Activated naive CD4-positive, alpha-beta T cell treated with anti-CD3 and anti-CD28 coated beads, Interleukin-2, amount 10 ng/mL, durations not matched to agents 7 days and 5 days (primary cell): ENCODE data around the gene GSDME.
"Not testable (repeated sequence)": the region's sequence is repeated elsewhere in the genome, so short reads cannot be mapped to it uniquely, and the experiment has no call there.

Source experiments
- CTCF ChIA-PET: fragments of 350-600 bp; sonication (Branson Sonifier 250); formaldehyde crosslinking; loops from one replicate; lab custom pipeline; 2021; ENCODE audit warnings: antibody characterized with exemption; lab: Charles Lee
- DNase-seq: peaks from one replicate; pipeline ENCODE4 v3.0.0-alpha.2; 2020
- H3K27ac Mint-ChIP-seq: one replicate; pipeline ENCODE4 v1.8.0; 2021; ENCODE audit warnings: mild to moderate bottlenecking, moderate library complexity, mixed read lengths
- H3K27me3 Mint-ChIP-seq: one replicate; pipeline ENCODE4 v1.8.0; 2021; ENCODE audit warnings: mild to moderate bottlenecking, mixed read lengths
- H3K36me3 Mint-ChIP-seq: one replicate; pipeline ENCODE4 v1.8.0; 2021; ENCODE audit warnings: mixed read lengths
- H3K4me1 Mint-ChIP-seq: one replicate; pipeline ENCODE4 v1.8.0; 2021; ENCODE audit warnings: mixed read lengths
- H3K4me3 Mint-ChIP-seq: one replicate; pipeline ENCODE4 v1.8.0; 2021; ENCODE audit warnings: mild to moderate bottlenecking, moderate library complexity, mixed read lengths
- H3K9me3 Mint-ChIP-seq: one replicate; pipeline ENCODE4 v1.8.0; 2021; ENCODE audit warnings: mixed read lengths

The GSDME gene

DNA sequence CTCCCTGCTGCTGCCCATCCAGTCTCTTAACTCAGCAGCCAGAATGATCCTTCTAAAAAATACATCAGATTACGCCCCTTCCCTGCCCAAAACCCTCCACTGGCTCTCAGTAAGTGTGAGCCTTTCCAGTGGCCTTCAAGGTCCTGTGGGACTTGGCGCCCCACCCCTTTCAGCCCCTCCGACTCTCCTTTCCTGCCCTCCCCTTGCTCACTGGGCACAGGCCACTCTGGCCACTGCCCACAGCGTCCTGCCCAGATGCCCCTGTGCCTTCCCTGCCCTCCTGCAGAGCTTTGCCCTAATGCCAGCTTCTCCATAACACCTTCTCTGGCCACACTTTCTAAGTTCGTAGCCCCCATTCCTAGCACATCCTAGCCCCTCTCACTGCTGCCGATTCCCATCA is 13.8 kb downstream of the GSDME start:
- Mint-ChIP-seq H3K36me3 (no peaks in the 10 kb centered on the region), H3K4me3 (no peak overlapping the region), H3K4me1 (no peaks in the 10 kb centered on the region), H3K27me3 (peaks cover 4% of the 10 kb centered on the region), H3K27ac (no peak overlapping the region), H3K9me3 (peaks cover 2% of the 10 kb centered on the region)
- no peak for DNase-seq
- CTCF ChIA-PET: no interaction called here

GRCh38 chr7:24742506-24743162 is 14.6 kb downstream of the GSDME start:
- Mint-ChIP-seq H3K36me3 (no peaks in the 10 kb centered on the region), H3K4me3 (no peak overlapping the region)
- CTCF ChIA-PET: no interaction called here

DNA sequence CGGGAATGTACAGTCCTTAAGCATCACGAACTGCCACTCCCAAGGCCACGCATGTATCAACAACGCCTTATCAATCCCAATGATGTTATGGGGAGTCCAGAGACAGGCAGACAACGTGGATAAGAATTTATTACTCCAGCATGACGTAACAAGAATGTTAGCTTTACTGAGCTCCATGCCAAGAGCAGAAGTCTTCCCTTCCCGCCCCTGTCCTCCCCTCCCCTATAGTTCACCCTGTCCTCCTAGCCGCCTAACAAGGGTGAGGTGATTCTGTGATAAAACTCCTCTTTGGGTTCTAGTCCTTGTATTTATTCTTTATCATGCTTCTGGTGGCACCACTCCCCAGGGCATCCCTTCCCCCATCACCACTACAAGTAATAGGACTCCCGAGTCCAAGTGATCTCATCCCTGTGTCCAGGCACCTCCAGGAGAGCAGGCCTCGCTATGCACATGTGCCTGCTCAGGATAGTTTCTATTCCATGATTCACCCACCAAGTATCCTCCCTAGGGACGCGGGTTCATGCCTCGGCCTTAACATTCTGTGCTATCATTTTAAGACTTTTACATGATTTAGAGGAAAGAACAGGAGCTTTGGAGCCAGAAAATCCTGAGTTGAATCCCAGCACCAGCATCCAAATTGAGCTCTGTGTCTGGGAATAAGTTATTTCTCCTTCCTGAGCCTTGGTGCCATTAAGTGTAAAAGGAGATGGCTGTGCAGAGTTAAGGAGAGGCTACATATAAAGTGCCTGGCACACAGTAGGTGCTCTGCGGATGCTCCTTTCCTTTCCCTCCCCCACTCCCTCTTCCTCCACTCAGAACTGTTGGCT is 15.4 kb downstream of the GSDME start:
- no peak overlapping the region for H3K4me3 Mint-ChIP-seq
- CTCF ChIA-PET: interaction anchor here (1.2 kb wide), 1 partner anchor 11 kb away, joined by 3 read pairs; no protein-coding TSS in a partner anchor
- no peak for DNase-seq
- peaks cover 2% of the 10 kb centered on the region for H3K9me3 Mint-ChIP-seq
- peaks cover 9% of the 10 kb centered on the region for H3K27me3 Mint-ChIP-seq
- no peak overlapping the region for H3K27ac Mint-ChIP-seq
- no peaks in the 10 kb centered on the region for H3K36me3 Mint-ChIP-seq
- H3K4me1 Mint-ChIP-seq: no peaks in the 10 kb centered on the region

More at GRCh38 chr7:24742506-24743162, 14.6 kb downstream of the GSDME start:
- Mint-ChIP-seq H3K27me3 (peaks cover 4% of the 10 kb centered on the region), H3K9me3 (peaks cover 2% of the 10 kb centered on the region), H3K4me1 (no peaks in the 10 kb centered on the region), H3K27ac (no peak overlapping the region)
- DNase-seq: no peak

- peaks cover 9% of the 10 kb centered on the region for H3K27me3 Mint-ChIP-seq
- CTCF ChIA-PET: interaction anchor here (1.2 kb wide), 1 partner anchor 10 kb away, joined by 3 read pairs; no protein-coding TSS in a partner anchor
- no peak overlapping the region for H3K4me3 Mint-ChIP-seq
- DNase-seq: no peak
- H3K27ac Mint-ChIP-seq: no peak overlapping the region
- no peaks in the 10 kb centered on the region for H3K36me3 Mint-ChIP-seq
- no peaks in the 10 kb centered on the region for H3K4me1 Mint-ChIP-seq
- H3K9me3 Mint-ChIP-seq: peaks cover 2% of the 10 kb centered on the region
These were observed 16.4 kb downstream of the GSDME start for GRCh38 chr7:24740871-24741270.

- peaks cover 2% of the 10 kb centered on the region for H3K9me3 Mint-ChIP-seq
- CTCF ChIA-PET: no interaction called here
- H3K36me3 Mint-ChIP-seq: no peaks in the 10 kb centered on the region
- H3K27ac Mint-ChIP-seq: no peak overlapping the region
- H3K4me3 Mint-ChIP-seq: no peak overlapping the region
- no peaks in the 10 kb centered on the region for H3K4me1 Mint-ChIP-seq
- peaks cover 9% of the 10 kb centered on the region for H3K27me3 Mint-ChIP-seq
- no peak for DNase-seq
These were observed 18.0 kb downstream of the GSDME start for GRCh38 chr7:24739306-24739705.

GRCh38 chr7:24738577-24738976 is 18.7 kb downstream of the GSDME start:
- DNase-seq: no peak
- Mint-ChIP-seq H3K27ac (no peak overlapping the region), H3K4me1 (no peaks in the 10 kb centered on the region), H3K9me3 (peaks cover 2% of the 10 kb centered on the region), H3K4me3 (no peak overlapping the region), H3K27me3 (peaks cover 12% of the 10 kb centered on the region), H3K36me3 (no peaks in the 10 kb centered on the region)
- CTCF ChIA-PET: no interaction called here

- Mint-ChIP-seq H3K27ac (no peak overlapping the region), H3K4me3 (no peak overlapping the region), H3K9me3 (peaks cover 2% of the 10 kb centered on the region), H3K36me3 (no peaks in the 10 kb centered on the region), H3K27me3 (peaks cover 21% of the 10 kb centered on the region), H3K4me1 (no peaks in the 10 kb centered on the region)
- CTCF ChIA-PET: no interaction called here
- DNase-seq: no peak
These were observed 20.0 kb downstream of the GSDME start for GRCh38 chr7:24737281-24737680.

- peaks cover 21% of the 10 kb centered on the region for H3K27me3 Mint-ChIP-seq
- DNase-seq, H3K4me1 Mint-ChIP-seq, H3K27ac Mint-ChIP-seq, H3K9me3 Mint-ChIP-seq, H3K4me3 Mint-ChIP-seq, CTCF ChIA-PET, H3K36me3 Mint-ChIP-seq: not testable (repeated sequence)
These were observed 21.7 kb downstream of the GSDME start for GRCh38 chr7:24735594-24735993.

GRCh38 chr7:24734306-24734705 is 23.0 kb downstream of the GSDME start:
- no peaks in the 10 kb centered on the region for H3K4me1 Mint-ChIP-seq
- H3K27ac Mint-ChIP-seq: no peak overlapping the region
- no peak overlapping the region for H3K4me3 Mint-ChIP-seq
- CTCF ChIA-PET: no interaction called here
- DNase-seq: no peak
- H3K9me3 Mint-ChIP-seq: peaks cover 2% of the 10 kb centered on the region
- peaks cover 28% of the 10 kb centered on the region for H3K27me3 Mint-ChIP-seq
- H3K36me3 Mint-ChIP-seq: no peaks in the 10 kb centered on the region

DNA sequence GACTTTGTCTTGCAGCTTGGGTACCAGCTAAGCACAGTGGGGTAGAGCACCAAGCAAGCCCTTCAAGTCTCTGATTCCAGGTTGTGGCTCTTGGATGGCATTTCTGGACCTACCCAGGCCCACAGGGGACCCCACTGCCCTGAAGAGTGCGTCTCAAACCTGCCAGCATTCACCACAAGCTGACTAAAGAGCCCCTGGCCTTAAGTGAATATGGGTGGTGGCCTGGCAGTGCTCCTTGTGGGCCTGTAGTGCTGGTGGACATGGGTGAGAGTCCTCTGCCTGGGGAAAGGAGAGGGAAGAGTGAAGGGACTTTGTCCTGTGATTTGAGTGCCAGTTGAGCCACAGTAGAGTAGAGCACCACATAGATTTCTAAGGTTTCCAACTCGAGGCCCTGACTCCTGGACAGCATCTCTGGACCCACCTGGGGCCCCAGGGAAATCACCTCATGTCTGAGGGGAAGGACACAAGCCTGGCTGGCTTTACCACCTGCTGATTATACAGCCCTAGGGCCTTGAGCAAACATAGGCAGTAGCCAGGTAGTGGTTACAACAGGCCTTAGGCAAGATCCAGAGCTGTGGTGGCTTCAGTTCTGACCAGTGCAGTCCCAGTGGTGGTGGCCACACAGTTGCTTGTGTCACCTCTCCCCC is 23.7 kb downstream of the GSDME start:
- CTCF ChIA-PET: no interaction called here
- peaks cover 32% of the 10 kb centered on the region for H3K27me3 Mint-ChIP-seq
- H3K4me3 Mint-ChIP-seq: no peak overlapping the region
- peaks cover 6% of the 10 kb centered on the region for H3K4me1 Mint-ChIP-seq
- no peak for DNase-seq
- H3K36me3 Mint-ChIP-seq: no peaks in the 10 kb centered on the region
- no peaks in the 10 kb centered on the region for H3K9me3 Mint-ChIP-seq
- no peak overlapping the region for H3K27ac Mint-ChIP-seq

DNA sequence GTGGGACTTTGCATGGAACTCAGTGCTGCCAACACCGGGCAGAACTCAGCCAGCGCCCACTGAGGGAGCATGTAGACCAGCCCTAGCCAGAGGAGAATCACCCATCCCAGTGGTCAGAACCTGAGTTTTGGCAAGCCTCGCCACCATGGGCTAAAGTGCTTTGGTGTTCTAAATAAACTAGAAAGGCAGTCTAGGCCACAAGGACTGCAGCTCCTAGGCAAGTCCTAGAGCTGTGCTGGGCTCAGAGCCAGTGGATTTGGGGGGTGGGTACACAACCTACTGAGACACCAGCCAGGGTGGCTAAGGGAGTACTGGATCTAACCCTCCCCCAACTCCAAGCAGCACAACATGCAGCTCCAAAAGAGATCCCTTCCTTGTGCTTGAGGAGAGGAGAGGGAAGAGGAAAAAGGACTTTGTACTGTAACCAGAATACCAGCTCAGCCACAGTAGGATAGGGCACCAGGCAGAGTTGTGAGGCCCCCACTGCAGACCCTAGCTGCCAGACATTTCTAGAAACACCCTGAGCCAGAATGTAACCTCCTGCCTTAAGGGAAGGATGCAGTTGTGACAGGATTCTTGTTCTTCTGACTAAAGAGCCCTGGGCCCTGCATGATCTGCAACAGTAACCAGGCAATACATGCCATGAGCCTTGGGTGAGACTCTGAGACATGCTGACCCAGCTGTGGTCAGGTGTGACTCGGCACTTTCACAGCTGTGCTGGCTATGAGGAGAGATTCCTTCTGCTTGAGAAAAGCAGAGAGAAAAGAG is 24.4 kb downstream of the GSDME start:
- CTCF ChIA-PET: no interaction called here
- Mint-ChIP-seq H3K9me3 (no peaks in the 10 kb centered on the region), H3K4me3 (no peak overlapping the region), H3K27ac (no peak overlapping the region), H3K27me3 (peaks cover 36% of the 10 kb centered on the region), H3K4me1 (peaks cover 12% of the 10 kb centered on the region), H3K36me3 (no peaks in the 10 kb centered on the region)
- DNase-seq: no peak

DNA sequence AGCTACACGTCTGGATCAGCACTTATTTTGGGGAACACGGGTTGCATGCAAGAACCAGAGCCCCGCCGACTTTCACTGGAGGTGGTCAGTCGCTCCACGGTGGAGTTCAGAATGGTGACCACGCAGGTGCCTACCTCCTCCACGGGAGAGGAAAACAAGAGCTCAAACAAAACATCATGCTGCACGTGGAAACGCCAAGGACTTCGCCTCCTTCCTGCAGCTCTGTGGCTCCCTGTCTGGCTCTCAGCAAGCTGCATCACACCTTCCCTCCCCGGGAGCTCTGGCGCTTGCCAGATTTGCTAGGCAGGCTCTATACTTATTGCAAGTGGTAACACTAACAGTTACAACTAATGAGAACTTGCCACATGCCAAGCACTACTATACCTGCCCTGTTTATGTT is 26.0 kb downstream of the GSDME start:
- Mint-ChIP-seq H3K9me3 (no peaks in the 10 kb centered on the region), H3K4me3 (no peak overlapping the region), H3K36me3 (no peaks in the 10 kb centered on the region), H3K27ac (no peak overlapping the region), H3K4me1 (peaks cover 23% of the 10 kb centered on the region), H3K27me3 (peaks cover 31% of the 10 kb centered on the region)
- CTCF ChIA-PET: interaction anchor here (0.5 to 1.6 kb wide), 2 partner anchors 10 to 339 kb away, joined by 3 read pairs; no protein-coding TSS in a partner anchor
- no peak for DNase-seq

DNA sequence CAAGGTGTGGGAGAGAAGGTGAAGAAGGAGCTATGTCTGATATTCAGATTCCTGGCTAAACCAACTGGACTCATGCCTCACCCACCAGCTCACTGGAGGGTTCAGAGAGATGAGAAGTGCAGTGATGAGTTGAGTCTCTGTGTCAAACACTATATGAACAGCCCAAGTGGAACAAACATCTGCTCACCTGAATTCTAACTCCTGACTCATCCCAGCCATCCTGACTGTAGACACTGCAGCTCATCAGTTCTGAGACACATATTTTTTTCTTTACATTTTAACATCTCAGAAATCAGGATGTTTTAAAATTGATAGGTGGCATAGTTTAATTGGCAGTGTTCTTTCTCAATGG is 27.3 kb downstream of the GSDME start:
- CTCF ChIA-PET: interaction anchor here (0.8 to 1.6 kb wide), 2 partner anchors 11 to 363 kb away, joined by 3 read pairs; no protein-coding TSS in a partner anchor
- H3K27me3 Mint-ChIP-seq: peaks cover 31% of the 10 kb centered on the region

More for the DNA sequence above, 27.3 kb downstream of the GSDME start:
- H3K9me3 Mint-ChIP-seq: no peaks in the 10 kb centered on the region
- no peak overlapping the region for H3K4me3 Mint-ChIP-seq
- no peaks in the 10 kb centered on the region for H3K36me3 Mint-ChIP-seq
- H3K4me1 Mint-ChIP-seq: peaks cover 23% of the 10 kb centered on the region
- H3K27ac Mint-ChIP-seq: no peak overlapping the region
- DNase-seq: no peak
